Activated naive CD8-positive, alpha-beta T cell treated with anti-CD3 and anti-CD28 coated beads, Interleukin-2, amount 50 U/mL, for 16 hours (primary cell): ENCODE data around the gene SLC23A1.
"Not testable (repeated sequence)": the region's sequence is repeated elsewhere in the genome, so short reads cannot be mapped to it uniquely, and the experiment has no call there.

ENCODE experiments used
- DNase-seq: peaks from one replicate; pipeline ENCODE4 v3.0.0-alpha.2; 2020; ENCODE audit warnings: low read depth, low spot score

The SLC23A1 gene

GRCh38 chr5:139383275-139383992, at the start of gene SLC23A1:
SLC23A1 (minus strand) TSS chr5:139383297; CDS start chr5:139383253, 44 bp downstream.
- DNase-seq: no peak

- DNase-seq: no peak
These were observed 48.6 kb upstream of the SLC23A1 start for GRCh38 chr5:139431706-139432105.

- DNase-seq: no peak
These were observed 46.9 kb upstream of the SLC23A1 start for GRCh38 chr5:139430015-139430414.

- DNase-seq: no peak
These were observed 43.2 kb upstream of the SLC23A1 start for GRCh38 chr5:139426203-139426885.

GRCh38 chr5:139425497-139425896, 42.4 kb upstream of the SLC23A1 start:
- no peak for DNase-seq

- no peak for DNase-seq
These were observed 39.3 kb upstream of the SLC23A1 start for GRCh38 chr5:139422307-139422893.

GRCh38 chr5:139419226-139420192, 36.4 kb upstream of the SLC23A1 start:
- DNase-seq: no peak

GRCh38 chr5:139418793-139419192, 35.7 kb upstream of the SLC23A1 start:
- DNase-seq: no peak

GRCh38 chr5:139417214-139417613, 34.1 kb upstream of the SLC23A1 start:
- DNase-seq: no peak

GRCh38 chr5:139416651-139417050, 33.6 kb upstream of the SLC23A1 start:
- no peak for DNase-seq

GRCh38 chr5:139415869-139416268, 32.8 kb upstream of the SLC23A1 start:
- DNase-seq: no peak

GRCh38 chr5:139415221-139415861, 32.2 kb upstream of the SLC23A1 start:
- no peak for DNase-seq

- DNase-seq: no peak
These were observed 31.6 kb upstream of the SLC23A1 start for GRCh38 chr5:139414581-139415130.

GRCh38 chr5:139413963-139414362, 30.9 kb upstream of the SLC23A1 start:
- no peak for DNase-seq

GRCh38 chr5:139413153-139413552, 30.1 kb upstream of the SLC23A1 start:
- DNase-seq: no peak

- no peak for DNase-seq
These were observed 28.1 kb upstream of the SLC23A1 start for GRCh38 chr5:139410993-139411828.

- no peak for DNase-seq
These were observed 27.3 kb upstream of the SLC23A1 start for GRCh38 chr5:139410121-139410992.

GRCh38 chr5:139409116-139409515, 26.0 kb upstream of the SLC23A1 start:
- not testable (repeated sequence) for DNase-seq

- no peak for DNase-seq
These were observed 25.1 kb upstream of the SLC23A1 start for GRCh38 chr5:139408191-139408590.
